SK-MEL-5 (cell line): ENCODE data around the gene TACR2. TPM values are rescaled to one million over a fixed set of nuclear protein-coding genes. Genes with fewer than 3 reads are reported as not detected.
"Not testable (repeated sequence)": the region's sequence is repeated elsewhere in the genome, so short reads cannot be mapped to it uniquely, and the experiment has no call there.

Experiments
- DNase-seq: peaks from one replicate; pipeline ENCODE4 v3.0.0-alpha.2; 2016; ENCODE audit warnings: low read depth, low spot score
- in situ Hi-C: cut with HindIII; loops from 2 replicates; pipeline ENCODE4 v1.10.0; 2016; ENCODE audit warnings: low sequenced_read_pairs, high pct_unique_total_duplicates, low pct_unique_long_range_greater_than_20kb
- total RNA-seq: library from RNA; depleted of rRNA; stranded (reverse); fragments of >200 nt; shearing (Covaris generic); gene quantifications from 2 replicates; pipeline ENCODE4 v1.2.3, GENCODE V29; 2014

Gene TACR2
- total RNA-seq, 1 experiment from 2014 or later = 0.32 TPM

GRCh38 chr10:69452676-69453415 is 36.1 kb upstream of the TACR2 start:
- DNase-seq = no peak
- in situ Hi-C loops = no loop called here

DNA sequence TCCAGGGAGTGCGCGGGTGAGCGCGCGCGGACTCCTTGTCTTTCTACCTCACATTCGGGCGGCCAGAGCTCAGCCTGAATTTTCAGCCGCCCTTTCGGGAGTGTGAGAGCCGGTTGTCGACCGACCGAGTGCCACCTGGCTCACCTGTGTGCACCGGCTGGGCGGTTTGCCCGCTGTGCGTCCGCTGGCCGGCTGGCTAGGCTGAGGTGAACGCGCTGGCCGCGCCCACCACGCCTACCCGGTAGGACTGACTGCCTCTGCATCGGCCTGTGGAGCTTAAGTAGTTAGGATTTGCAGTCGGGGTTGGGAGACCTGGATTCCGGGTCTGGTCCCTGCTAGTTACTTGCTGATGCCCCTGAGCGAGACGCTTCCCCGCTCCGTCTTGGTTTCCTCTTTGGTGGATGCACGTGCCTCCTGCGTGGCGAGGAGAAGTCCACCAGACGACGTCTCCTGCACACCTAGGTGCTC is 35.1 kb upstream of the TACR2 start:
- in situ Hi-C loops = no loop called here
- DNase-seq = no peak

GRCh38 chr10:69451209-69451783 is 34.6 kb upstream of the TACR2 start, which contains the start of gene TSPAN15:
Gene TSPAN15, plus strand, starts transcription at chr10:69451465. Its CDS starts 130 bp downstream, at chr10:69451595.
- peak; percentile 21 for DNase-seq
- in situ Hi-C loops = no loop called here

GRCh38 chr10:69450395-69450794 is 33.7 kb upstream of the TACR2 start:
- DNase-seq, in situ Hi-C loops: not testable (repeated sequence)

DNA sequence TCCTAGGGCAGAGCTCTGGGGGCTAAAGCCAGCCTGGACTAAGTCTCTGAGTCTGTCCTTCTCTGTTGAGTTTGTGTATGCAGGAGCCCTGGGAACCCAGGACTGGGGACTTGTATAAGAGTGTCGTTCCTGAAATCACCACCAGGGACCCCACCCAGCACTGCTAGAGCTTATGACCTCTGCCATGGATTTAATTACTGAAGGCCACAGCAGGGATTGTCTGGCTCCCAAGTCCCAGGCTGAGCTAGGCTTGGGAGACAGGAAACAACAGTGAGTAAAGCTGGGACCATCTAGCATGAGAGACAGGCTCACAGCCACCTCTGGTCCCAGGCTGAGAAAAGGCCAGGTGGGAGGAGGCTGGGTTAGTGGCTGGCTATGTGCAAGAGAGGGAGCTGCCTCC is 33.1 kb upstream of the TACR2 start:
- DNase-seq = peak; percentile 55
- in situ Hi-C loops = no loop called here

GRCh38 chr10:69446650-69447151 is 30.0 kb upstream of the TACR2 start:
- in situ Hi-C loops = no loop called here
- DNase-seq = no peak

- in situ Hi-C loops = no loop called here
- no peak for DNase-seq
Observed at GRCh38 chr10:69446229-69446628, 29.5 kb upstream of the TACR2 start.

- no peak for DNase-seq
- in situ Hi-C loops = no loop called here
Observed at GRCh38 chr10:69445041-69445440, 28.3 kb upstream of the TACR2 start.

GRCh38 chr10:69443354-69443753 is 26.6 kb upstream of the TACR2 start:
- in situ Hi-C loops = no loop called here
- no peak for DNase-seq

GRCh38 chr10:69439813-69440506 is 23.2 kb upstream of the TACR2 start:
- peak; percentile 16 for DNase-seq
- in situ Hi-C loops = no loop called here

GRCh38 chr10:69439350-69439739 is 22.6 kb upstream of the TACR2 start:
- no peak for DNase-seq
- in situ Hi-C loops = no loop called here

DNA sequence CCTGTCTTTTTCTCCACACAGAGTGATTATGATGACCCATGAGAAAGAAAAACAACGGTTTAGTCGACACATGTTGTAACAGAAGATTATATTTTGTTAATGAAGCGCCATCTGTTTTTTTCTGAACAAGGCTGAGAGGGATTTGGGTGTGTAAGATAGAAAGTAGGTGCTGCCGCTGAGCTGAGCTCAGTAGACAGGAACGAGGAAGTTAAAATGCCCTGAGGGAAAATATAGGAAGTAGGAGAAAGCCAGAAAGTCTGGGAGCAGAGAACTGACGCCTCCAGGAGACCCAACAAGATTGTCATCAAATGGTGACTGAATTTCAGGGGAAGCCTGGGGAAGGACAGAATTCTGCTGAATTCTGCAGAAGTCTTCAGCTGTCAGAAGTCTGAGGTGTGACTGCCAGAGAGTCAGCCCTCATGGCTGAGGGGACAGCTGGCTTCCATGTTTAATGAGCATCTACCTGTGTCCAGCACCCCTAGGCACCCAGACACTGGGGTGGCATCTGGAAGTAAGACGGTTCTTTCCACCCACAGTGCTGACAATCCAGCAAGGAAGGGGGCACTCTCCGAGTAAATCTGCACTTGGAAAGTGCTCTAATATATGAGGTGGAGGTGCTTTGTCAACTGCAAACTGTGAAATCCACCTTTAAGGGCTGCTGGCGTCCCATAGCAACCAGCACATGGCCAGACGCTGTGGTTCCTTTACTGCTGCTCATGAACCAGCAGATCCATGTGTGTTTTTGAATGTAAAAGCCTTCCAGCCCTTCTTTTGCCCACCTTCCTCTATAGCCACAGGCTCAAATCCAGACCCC is 22.0 kb upstream of the TACR2 start:
- no peak for DNase-seq
- in situ Hi-C loops = no loop called here

- in situ Hi-C loops = no loop called here
- no peak for DNase-seq
Observed at GRCh38 chr10:69437321-69438259, 20.9 kb upstream of the TACR2 start.

DNA sequence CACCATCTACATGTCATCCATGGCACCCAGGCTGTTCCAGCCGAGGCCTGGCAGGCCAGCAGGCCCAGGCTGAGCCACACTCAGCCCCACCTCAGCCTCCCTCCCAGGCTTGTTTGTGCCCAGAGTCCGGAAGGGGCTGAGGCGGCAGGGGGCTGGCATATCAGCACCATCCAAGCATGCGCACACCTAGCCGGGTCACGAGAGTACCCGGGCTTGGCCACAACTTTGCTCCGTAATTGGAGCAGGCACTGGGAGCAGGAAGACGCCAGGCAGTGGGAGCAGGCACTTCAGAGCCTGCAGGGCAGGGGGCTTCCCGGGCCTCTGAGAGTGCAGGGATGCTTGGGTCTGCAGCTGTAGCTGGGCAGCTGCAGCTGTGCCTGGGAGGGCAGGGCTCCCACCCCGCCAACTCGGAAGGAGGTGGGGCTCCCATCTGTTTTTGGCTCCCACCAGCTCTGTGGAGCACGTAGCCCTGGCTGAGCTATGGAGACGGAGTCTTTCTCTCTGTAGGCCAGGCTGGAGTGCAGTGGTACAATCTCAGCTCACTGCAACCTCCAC is 19.3 kb upstream of the TACR2 start:
- in situ Hi-C loops = no loop called here
- no peak for DNase-seq

DNA sequence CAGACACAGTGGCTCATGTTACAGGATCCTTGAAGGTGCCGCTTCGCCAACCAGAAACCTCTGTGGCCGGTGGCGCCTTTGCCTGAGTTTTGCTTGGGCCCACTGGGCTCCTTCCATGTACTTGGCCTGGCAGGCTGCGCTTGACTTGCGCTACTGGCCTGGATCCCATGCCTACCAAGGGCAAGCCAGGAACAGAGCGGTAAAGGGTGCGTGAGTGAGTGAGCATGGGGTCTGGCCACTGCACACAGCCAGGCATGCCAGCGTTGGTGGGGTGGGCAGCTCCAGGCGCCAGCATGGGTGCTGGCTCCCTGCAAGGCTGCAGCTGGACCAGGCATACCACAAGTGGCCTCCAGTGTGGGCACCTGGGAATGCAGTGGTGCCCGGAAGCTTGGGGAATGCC is 18.2 kb upstream of the TACR2 start:
- DNase-seq = no peak
- in situ Hi-C loops = no loop called here

GRCh38 chr10:69434169-69434568 is 17.5 kb upstream of the TACR2 start:
- in situ Hi-C loops = no loop called here
- no peak for DNase-seq
